NCI-H187 (cell line): ENCODE data around the gene PTGES3L.
A peak's percentile ranks its signal among the peaks of the same experiment; 100 is the strongest.
"Not testable (repeated sequence)": the region's sequence is repeated elsewhere in the genome, so short reads cannot be mapped to it uniquely, and the experiment has no call there.

Experiments
- DNase-seq, 2 experiments: peaks; one replicate each; lab custom pipeline; 2025; lab: John Stamatoyannopoulos, UW

Gene PTGES3L

DNA sequence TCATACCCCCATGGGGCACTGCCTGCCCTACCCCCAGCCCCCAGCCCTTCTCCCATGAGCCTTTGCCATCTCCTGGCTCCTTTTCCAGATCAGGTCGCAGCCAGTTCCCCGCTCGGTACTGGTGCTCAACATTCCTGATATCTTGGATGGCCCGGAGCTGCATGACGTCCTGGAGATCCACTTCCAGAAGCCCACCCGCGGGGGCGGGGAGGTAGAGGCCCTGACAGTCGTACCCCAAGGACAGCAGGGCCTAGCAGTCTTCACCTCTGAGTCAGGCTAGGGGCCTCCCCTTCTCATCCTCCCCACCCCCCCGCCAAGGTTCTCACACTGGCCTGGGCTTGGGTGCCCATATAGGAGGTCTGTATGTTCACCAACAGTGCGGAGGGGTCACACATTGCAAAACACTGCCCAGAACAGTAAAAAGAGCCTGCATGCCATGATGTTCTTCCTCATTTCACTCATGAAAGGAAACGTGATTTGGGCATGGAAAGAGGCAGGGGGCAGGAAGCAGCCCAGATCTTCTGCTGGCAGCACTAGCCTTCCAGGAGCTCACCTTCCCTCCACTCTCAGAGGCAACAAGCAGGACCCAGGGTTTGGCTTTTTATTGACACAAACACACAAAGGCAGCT, 34.3 kb upstream of the PTGES3L start:
- no peak for DNase-seq

DNA sequence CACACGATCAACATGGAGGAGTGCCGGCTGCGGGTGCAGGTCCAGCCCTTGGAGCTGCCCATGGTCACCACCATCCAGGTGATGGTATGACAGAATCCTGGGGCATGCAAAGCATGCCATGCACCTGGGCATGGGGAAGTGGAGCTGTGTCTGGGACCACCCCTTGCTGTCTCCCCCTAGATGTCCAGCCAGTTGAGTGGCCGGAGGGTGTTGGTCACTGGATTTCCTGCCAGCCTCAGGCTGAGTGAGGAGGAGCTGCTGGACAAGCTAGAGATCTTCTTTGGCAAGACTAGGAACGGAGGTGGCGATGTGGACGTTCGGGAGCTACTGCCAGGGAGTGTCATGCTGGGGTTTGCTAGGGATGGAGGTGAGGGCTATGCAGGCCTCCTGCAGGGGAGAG, 33.4 kb upstream of the PTGES3L start:
- no peak for DNase-seq

DNA sequence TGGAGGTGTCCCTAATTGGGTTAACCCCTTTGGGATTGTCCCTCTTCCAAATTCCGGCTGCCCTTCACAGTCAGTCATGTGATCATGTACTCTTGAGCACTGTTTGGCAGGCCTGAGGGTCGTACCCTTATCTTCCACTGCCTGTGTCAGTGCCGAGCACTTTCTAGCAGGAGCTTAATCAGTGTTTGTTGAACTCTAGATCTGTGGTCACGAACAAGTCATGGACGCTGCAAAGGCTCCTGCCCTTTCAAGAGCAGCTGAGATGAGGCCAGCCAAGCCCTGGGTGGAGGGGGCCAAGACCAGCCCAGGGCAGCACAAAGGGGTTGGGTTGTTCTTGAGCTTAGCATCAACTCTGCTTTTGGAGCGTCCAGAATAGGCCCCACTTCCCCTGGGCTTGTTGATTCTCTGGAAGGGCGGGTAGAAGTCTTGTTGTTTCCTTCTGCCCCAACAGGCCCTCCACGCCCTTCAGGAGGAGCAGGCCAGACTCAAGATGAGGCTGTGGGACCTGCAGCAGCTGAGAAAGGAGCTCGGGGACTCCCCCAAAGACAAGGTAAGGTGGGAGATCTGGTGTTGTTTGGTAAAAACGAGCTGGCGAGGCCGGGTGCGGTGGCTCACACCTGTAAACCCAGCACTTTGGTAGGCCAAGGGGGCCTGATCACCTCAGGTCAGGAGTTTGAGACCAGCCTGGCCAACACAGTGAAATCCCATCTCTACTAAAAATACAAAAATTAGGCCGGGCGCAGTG, 32.0 kb upstream of the PTGES3L start:
- DNase-seq: no peak

DNA sequence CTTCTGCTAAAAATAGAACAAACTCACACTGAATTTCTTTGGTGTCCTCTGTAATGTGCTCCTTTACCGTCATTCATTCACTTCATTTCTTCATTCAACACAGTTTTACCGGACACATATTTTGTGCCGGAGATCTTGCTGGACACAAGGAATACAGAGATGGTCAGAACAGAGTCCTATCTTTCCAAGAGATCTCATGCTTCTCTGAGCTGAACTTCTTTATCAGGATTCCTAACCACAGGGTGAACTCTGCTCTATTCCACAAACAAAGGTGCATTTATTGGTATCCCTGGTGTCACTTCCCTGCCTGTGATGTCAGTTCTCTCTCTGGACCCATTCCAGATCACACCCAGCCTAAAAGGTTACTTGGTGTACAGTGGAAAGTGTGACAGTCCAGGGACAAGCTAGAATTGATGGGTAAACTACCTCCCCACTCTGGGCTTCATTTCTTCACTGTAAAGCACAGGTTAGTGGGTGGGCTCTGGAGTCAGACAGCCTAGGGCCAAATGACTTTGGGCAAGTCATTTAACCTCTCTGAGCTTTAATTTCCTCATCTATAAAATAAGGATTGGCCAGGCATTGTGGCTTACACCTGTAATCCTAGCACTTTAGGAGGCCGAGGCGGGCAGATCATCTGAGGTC, 30.9 kb upstream of the PTGES3L start:
- no peak for DNase-seq

DNA sequence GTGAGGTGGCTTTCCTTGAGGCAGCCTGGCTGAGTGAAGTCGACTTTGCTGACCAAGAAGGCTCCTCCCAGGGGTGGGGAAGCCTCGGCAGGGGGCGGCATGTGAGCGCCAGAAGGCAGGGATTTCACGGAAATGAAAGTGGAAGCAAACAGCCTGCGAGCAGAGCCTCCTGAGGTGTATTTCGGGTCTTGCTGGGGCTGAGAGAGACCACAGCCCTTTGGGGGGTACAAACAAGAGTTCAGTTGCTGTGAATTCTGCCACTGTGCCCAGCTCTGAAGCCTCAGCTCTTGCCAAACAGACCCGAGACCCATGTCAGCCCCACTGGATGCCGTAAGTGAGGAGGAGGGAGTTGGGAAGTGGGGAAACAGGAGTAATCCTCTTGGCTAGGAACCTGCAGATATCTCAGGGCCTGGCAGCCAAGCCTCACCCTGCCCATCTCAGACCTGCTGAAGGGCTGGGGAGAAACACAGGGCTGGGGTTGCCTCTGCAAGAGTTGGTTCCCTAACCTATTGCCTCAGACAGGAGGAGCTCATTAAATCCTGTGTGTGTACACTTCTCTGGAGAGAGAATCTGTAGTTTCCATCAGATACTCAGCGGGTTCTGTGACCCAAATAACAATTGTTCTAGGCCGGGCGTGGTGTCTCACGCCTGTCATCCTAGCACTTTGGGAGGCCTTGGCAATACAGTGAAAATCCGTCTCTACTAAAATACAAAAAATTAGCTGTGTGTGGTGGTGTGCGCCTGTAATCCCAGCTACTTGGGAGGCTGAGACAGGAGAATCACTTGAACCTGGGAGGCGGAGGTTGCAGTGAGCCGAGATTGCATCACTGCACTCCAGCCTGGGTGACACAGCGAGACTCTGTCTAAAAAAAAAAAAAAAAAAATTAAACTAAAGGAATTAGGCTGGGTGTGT, 27.0 kb upstream of the PTGES3L start, which contains the start of gene IFI35:
TSS of gene IFI35 (plus strand) at position 146 of the 913 bp plus-strand sequence. CDS start at position 310, 164 bp downstream.
- no peak for DNase-seq

DNA sequence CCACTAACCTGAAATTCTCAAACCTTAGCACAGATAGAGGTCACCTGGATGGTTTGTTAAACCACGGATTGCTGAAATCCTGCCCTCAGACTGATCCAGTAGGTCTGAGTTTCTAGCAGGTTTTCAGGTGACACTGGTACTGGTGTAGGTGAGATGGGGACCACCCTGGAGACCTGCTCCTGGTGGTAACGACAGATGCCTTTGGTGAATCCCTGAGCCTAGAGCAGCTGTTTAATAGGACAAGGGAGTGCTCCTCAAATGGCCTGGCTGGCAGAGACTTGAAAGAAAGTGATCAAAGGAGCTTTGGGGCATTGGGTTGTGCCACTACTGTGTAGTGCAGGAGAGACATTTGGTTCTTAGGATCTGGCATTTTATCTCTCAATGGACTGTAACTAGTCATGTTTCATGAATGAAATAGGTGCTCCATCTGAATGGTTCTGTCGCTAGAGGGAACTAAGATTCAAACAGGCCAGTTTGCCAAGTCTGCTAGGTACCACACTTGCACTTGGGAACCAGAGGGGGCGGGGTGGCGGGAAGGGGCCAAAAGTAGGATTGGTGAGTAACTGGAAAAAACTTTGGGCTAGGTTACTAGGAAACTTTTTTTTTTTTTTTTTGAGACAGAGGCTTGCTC, 23.8 kb upstream of the PTGES3L start:
- DNase-seq: no peak

DNA sequence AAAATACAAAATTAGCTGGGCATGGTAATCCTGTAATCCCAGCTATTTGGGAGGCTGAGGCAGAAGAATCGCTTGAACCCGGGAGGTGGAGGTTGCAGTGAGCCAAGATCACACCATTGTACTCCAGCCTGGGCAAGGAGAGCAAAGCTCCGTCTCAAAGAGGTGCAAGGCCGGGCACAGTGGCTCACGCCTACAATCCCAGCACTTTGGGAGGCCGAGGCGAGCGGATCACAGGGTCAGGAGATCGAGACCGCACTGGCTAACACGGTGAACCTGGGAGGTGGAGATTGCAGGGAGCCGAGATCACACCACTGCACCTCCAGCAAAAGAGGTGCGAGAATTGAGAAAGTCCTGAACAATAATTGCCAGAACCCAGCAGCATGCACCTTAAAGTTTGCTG, 21.0 kb upstream of the PTGES3L start:
- not testable (repeated sequence) for DNase-seq

DNA sequence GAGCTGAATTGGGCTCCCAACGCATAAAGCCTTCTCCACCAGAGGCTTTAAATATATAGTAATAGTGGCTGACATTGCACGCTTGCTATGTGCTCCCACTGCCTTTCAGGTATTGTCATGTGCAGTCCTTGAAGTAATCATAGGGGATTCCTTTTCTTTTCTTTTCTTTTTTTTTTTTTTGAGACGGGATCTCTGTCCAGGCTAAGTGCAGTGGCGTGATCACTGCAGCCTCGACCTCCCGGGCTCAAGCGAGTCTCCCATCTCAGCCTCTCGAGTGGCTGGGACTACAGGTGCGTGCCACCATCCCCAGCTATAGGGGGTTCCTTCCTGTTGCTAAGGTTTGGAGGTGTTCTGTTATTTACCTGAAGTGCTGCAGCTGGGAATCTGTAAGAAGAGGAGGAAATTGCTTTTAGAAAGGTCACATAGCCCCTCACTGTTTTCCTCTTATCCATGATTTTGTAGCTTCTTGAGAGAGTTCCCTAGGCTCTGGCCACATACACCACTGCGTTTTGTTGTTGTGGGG, 19.2 kb upstream of the PTGES3L start:
- no peak for DNase-seq

DNA sequence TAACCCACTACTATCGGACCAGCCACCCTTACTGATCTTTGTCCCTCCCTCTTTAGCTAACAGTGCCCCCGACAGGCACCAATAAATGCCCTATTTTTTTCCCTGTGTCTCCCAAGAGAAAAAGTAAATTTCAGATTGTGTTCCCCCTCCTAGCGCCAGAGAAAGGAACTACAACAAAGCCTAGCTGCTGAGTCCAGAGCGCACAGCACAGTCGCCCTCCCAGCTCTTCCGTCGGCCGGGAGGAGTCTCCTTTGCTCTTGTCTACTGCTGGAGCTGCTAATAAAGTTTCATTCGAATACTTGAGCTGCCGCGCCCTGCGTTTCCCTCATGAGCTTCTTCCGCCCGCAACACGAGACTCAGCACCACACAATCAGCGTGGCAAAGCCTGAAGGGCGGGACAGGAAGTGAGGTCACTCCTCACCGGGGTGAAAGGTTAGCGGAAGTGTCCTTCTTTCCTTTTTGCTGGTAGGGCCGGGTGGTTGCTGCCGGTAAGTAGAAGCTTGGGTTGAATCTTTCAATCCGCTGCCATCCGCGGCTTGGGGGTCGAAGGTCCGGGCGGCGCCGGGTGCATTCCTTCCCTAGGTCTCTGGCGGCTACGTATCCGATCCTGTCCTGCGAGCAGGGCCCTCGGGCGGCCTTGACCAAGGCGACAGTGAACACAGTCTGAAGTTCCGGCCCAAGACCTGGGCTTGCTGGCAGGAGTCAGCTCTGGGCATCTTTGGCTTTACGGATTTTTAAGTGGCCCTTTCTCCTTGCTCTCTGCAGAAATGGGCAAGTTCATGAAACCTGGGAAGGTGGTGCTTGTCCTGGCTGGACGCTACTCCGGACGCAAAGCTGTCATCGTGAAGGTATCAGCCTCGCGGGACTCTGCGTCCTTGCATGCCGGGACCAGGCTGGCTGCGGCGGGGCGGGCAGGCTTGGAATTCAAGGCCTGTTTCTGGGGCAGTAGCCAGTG, 18.4 kb upstream of the PTGES3L start, which contains the start of gene RPL27:
TSS of gene RPL27 (plus strand) at position 436 of the 955 bp plus-strand sequence. CDS start at position 768, 332 bp downstream.
- DNase-seq: peak; percentile 96 to 98

DNA sequence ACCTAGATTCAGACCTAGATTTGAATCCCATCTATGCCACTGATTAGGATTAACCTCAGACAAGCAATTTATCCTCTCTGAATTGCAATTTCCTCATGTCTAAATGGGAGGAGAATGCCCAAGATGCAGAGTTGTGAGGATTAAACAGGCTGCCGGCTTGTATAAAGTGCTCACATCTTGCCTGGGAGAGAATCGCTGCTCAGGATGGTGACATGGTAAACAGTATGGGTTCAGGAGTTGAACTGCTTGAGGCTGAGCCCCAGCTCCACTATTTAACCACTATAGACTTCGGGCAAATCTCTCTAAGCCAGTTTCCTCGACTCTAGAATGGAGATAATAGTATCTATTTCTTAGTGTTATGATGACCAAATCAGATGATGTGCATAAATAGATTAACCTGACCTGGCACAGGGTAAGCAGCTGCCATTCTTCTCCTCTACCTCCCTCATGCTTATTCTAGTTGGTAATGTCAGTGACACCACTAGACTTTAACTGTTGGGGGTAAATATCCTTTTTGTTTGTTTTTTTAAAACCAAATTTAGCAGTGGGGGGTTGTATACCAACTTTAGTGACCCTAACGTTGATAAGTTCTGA, 17.6 kb upstream of the PTGES3L start:
- no peak for DNase-seq

DNA sequence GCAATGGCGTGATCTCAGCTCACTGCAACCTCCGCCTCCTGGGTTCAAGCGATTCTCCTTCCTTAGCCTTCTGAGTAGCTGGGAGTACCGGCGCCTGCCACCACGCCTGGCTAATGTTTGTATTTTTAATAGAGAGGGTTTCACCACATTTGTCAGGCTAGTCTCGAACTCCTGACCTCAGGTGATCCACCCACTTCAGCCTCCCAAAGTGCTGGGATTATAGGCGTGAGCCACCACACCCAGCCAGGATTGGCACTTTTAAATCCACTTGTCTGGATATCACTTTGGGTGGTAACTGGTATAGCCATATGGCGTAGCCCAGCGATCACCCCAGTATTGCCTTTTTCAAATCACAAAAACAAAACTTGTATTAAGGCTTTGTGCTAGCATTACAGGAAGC, 14.0 kb upstream of the PTGES3L start:
- DNase-seq: not testable (repeated sequence)

DNA sequence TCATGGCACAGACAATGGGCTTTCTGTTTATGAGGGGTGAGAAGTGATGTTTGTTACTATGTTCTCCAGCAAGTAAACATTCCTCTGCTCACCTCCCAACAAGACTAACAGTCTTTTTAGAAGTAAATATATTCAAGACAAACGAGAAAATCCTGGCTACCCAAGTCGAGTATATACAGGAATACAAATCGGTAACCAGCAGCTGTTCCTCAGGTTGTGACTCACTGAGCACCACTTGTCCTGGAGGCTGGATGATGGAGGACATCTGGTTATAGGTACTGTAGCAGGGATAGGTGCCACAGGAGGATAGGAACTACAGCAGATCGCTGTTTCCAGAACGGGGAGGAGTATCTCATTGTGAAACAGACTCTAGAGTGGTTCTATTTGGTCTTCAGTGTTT, 13.0 kb upstream of the PTGES3L start:
- DNase-seq: no peak

DNA sequence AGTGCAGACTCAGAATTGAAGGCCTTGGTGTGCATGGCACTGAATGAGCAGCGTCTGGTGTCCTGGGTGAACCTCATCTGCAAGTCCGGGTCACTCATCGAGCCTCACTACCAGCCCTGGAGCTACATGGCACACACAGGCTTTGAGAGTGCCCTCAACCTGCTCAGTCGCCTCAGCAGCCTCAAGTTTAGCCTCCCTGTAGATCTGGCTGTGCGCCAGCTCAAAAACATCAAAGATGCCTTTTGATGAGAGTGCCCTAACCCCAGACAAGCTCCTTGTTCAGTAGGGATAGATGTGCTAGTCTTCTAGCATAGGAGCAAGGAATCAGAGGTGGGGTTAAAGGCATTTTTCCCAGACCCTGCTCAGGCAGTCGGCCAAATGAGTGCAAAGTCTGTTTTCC, 11.6 kb upstream of the PTGES3L start:
- DNase-seq: no peak

DNA sequence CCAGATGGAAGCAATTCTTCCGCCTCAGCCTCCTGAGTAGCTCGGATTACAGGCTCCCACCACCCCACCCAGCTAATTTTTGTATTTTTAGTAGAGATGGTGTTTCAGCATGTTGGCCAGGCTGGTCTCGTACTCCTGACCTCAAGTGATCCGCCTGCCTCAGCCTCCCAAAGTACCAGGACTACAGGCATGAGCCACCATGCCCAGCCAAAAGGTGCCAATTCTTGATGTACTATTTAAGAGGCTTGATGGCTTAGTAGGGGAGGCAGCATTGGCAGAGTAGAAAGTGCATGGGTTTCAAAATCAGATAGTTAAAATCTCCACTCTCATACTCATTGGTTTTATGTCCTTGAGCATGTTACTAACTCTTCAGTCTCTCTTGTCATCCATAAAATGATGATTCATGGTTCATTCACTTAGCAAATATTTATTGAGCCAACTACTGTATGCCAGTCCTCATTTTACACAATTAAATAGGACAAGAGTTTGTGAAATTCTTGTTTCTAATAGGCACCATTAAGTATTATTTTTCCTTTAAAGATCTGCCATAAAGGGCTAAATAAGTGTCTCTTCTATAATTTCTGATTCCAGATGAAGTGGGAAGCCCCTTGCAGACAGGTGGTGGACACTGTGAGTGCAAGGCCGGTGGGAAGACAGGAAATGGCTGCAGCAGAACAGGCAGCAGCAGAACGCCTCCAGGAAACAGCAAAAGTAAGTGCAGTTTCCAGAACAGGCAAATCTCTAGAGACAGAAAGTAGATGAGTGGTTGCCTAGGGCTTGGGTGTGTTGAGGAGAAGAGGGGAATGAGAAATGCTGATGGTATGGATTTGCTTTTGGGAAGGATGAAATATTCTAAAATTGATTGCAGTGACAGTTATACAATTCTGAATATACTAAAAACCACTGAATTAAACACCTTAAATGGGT, 10.1 kb upstream of the PTGES3L start:
- no peak for DNase-seq

DNA sequence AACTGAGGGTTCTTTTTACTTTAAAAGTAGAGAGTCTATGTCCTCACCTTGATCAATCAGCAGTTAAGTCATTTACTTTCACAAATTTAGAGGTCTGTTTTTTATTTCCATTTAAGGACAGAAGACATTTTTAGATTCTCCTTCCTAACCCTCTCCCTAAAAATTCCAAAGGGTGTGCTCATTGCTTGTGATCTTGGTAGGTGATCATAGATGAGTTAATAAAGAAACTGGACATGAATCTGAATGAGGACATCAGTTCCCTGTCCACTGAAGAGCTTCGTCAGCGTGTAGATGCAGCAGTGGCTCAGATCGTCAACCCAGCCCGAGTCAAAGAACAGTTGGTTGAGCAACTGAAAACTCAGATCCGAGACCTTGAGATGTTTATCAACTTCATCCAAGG, 9.3 kb upstream of the PTGES3L start:
- no peak for DNase-seq

DNA sequence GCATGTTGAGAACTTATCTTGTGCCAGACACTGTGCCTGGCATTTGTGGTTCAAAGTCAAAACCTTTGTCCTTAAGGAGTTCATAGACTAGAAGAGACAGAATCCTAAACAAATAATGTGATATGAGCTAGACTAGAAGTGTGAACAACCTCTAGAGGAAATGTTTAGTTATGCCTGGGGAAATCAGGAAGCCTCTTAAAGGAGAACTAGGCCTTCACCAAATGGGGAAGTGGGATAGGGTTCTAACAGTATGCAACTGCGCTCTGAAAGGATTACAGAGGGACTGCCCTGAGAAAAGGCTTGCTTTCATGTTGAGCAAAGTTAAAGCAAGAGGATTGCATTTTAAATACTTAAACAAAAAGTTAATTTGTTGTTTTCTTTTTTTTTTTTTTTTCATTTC, 5.3 kb upstream of the PTGES3L start:
- no peak for DNase-seq

DNA sequence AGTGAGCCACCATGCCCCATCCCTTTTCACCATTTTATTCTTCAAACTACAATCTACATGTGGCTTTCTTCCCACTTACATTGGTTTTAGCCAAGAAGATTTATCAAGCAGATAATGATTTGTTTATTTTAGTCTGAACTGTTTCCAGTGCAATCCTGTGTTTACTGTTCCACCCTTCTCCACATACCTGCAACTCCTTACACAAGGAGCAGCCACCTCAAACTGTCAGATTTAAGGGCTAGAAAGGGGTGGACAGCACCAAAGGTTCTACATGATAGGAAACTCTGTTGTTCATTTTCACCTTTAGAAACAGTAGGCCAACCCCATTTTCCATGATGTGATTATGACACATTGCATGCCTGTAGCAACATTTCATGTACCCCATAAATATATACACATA, 2.4 kb upstream of the PTGES3L start:
- no peak for DNase-seq

DNA sequence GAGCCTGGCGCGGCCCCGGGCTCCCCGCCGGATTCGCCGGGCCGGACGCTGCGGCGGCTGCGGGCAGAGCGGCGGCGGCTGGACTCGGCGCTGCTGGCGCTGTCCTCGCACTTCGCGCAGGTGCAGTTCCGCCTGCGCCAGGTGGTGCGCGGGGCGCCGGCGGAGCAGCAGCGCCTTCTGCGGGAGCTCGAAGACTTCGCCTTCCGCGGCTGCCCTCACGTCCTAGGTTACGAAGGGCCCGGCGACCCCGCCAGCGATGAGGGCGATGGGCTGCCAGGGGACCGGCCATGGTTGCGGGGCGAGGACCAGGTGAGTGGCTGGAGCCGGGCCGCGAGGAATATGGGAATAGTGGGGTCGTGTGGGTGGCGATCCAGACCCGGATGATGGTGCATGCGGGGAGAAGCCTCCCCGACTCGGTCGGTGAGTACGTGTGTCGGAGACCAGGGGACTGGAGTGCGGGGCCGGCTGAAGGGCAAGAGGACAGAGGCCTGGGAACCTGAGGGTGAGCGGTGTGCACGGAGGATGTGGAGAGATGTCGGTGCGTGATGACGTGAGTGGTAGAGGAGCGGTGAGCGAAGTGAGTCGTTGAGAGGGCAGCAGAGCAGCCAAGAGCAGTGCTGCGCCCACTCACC, 1.0 kb upstream of the PTGES3L start:
- DNase-seq: no peak
